NCI-H1694 (cell line): ENCODE measurements around the gene SLC16A1.
"Not testable (repeated sequence)": the region's sequence is repeated elsewhere in the genome, so short reads cannot be mapped to it uniquely, and the experiment has no call there.

Source experiments
- DNase-seq: peaks from one replicate; lab custom pipeline; 2025; lab: John Stamatoyannopoulos, UW

The SLC16A1 gene

DNA sequence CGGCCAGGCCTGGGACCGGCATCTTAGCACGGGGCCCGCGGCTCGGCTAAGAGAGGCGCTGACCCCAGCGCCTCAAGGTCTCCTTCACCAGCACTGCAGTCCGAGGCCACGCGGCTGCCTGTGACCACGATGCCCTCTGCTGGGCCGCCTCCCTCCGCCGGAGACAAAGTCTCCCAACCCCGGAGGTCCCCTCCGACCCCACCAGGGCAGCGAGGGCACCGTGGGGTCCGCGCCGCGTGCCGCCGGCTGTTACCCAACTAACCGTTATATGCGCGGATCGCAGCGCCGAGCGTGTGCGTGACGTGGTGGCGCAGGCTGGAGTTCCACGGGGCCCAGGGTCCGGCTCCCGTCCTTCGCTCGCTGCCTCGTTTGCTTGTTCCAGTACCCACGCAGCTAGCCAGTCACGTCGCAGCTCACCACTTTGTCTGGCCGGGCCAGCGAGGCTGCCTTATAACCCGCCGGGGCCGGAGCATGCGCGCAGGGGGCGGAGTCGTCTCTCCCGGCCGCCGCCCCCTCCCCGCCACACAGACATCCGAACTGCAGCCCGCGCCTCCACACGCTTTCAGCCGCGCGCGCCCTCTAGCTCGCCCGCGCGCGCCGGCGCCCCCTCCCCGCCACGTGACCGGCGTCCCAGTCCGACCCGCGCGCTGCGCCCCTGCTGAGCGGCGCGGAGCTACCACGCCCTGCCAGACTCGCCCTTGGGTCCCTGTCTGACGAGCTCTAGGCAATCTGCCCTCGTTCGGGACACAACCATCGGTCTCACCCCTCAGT lies at the start of gene SLC16A1:
SLC16A1 (minus strand) TSS at position 424 of the 771 bp plus-strand sequence. CDS start 26,888 bp downstream, outside the sequence.
- DNase-seq = peak; percentile 85

- DNase-seq = no peak
These were observed 48.0 kb upstream of the SLC16A1 start for GRCh38 chr1:113003751-113004690.

- DNase-seq = no peak
These were observed 46.3 kb upstream of the SLC16A1 start for GRCh38 chr1:113002297-113002696.

DNA sequence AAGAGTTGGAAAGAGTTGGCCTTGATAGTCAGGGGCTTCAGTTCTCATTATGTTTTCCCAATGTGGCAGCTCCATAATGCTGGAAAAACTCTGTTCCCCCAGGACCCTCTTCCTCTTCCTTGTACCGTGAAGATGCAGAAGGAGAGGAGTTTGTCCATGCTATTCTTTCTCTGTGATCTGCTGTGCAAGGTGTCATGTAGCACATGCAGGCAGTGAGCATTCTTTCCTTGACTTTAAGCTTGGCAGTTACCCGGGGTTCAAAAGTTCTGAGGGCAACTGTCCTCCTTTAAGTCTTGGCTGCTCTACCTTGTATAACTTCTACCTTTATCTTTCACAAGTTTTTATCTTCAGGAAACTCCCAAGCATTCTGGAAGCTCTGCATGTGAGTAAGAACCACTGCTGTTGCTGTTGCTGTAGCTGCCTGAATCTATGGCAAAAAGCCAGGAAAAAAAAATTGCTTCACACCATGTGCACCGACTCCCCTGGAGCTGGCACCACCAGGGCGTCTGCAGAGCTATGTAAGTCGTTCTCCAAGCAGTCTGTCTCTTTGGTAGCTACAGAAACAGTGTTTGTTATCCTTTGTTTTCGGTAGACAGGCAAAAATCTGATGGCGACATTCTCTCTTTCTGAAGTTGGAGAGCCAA lies 42.7 kb upstream of the SLC16A1 start:
- peak; percentile 88 for DNase-seq

GRCh38 chr1:112997781-112998180 lies 41.8 kb upstream of the SLC16A1 start:
- DNase-seq = no peak

GRCh38 chr1:112995890-112996289 lies 39.9 kb upstream of the SLC16A1 start:
- no peak for DNase-seq

GRCh38 chr1:112995021-112995420 lies 39.0 kb upstream of the SLC16A1 start:
- not testable (repeated sequence) for DNase-seq

DNA sequence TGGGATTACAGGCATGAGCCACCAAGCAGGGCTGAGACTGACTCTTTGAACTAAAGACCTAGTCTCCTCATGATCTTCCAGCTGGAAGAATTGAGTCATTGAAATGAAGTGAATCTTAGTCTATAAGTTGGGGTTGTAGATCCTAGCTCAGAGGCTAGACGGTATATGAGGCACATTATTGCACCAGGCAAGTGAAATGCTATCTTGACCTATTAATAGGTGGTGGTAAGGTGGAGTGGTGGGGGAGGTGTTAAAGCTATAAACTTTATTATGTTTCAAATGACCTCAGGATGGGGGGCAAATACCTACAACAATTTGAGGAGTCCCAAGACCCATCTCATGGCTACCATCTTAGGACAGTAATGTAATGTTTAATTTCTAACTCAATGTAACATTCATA lies 36.8 kb upstream of the SLC16A1 start:
- DNase-seq = no peak

GRCh38 chr1:112991402-112992120 lies 35.6 kb upstream of the SLC16A1 start:
- DNase-seq = no peak

- no peak for DNase-seq
These were observed 34.3 kb upstream of the SLC16A1 start for GRCh38 chr1:112990271-112990670.

DNA sequence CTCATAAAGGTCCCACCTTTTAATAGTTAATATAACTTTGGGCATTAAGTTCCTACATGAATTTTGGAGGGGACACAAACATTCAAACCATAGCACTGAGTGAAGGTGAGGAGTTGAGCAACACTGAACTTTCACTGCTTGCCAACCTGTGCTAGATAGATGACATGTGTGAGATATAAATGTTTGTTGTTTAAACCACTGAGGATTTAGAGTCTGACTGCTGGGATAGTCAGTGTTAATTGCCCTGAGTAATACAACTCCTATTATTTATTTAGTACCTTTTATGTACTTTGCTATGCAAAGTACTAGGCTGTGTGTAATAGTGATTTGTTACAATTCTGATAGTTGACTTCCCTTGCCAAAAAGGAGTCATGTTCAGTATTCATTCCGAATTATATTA lies 32.4 kb upstream of the SLC16A1 start:
- DNase-seq = no peak

DNA sequence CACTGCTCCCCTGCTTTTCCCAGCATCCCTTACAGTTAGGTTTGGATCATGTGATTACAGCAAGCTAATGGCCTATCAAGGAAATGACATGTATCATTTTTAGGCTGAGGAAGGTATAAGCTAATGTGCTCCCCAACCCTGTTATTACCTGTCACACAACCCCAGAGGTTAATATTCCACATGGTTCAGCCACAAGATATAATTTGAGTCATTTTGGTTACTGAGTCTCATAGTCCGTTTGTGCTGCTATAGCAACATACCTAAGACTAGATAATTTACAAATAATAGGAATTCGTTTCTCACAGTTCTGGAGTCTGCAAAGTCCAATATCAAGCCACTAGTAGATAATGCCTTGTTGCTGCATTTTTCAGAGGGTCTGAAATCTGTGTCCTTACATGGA lies 29.1 kb upstream of the SLC16A1 start:
- DNase-seq = no peak

DNA sequence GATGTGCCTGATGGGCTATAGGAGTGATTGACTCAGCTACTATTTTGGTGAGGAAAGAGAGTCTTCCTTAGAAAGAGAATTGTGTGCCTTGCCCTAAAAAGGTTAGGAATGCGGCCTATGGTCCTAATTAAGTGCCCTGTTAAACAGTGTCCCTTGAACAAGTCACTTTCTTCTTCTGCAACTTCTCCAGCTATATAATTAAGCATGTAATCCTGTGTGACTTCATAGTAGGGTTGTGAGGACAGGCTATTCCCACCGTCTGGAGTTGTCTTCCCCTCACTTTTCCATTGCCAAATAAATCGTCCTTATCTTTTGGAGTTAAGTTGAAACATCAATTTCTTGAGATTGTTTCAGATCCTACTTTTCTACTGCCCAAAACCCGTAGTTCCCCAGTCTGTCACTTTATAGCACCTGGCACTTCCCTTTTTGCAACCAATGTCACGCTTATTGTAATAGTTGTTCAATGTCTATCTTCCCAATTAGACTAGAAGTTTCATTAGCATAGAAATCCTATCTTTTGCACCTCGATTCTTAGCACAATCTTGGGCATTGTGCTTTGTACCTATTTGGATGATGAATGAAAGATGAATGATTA lies 27.6 kb upstream of the SLC16A1 start:
- DNase-seq = no peak

DNA sequence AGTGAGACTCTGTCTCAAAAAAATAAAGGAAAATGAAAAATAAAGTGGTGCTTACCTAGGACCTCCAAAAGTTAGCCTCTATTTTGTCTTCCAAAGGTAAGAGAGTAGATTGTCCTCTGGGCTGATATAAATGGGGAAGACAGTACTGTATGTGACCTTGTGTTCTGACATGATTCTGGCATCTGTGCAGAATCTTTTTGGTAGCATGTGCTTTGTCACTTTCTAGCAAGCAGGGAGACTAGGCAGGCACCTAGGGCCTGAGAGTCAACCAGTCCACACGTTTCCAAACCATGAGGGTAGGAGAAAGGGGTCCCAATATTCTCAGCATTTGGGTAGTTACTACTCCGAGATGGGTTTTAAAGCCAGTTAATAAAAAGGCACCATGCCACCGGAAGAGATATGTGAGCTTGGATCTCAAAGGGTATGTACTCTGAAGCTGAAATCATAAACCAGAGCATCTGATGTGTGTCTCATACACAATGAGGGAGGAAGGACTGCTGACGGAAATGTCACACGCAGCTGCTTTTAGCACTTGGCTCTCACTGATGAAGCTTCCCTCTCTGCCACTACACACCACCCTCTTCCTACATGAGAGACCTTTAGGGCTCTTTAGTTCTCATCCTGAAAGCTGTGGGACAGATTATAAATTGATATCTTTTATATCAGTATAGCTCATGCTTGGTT lies 27.0 kb upstream of the SLC16A1 start:
- no peak for DNase-seq

GRCh38 chr1:112982328-112982727 lies 26.3 kb upstream of the SLC16A1 start:
- DNase-seq = no peak

DNA sequence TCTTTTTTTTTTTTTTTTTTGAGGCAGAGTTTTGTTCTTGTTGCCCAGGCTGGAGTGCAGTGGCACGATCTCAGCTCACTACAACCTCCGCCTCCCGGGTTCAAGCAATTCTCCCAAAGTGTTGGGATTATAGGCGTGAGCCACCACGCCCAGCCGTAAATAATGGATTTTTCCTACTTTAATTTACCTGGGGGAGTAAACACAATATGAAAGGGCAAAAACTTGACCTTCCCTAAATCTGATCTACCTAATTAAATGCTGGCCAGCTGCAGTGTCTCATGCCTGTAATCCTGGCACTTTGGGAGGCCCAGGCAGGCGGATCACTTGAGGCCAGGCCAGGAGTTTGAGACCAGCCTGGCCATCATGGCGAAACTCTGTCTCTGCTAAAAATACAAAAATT lies 25.8 kb upstream of the SLC16A1 start:
- DNase-seq = not testable (repeated sequence)

- no peak for DNase-seq
These were observed 25.4 kb upstream of the SLC16A1 start for GRCh38 chr1:112981426-112981825.

GRCh38 chr1:112975336-112975735 lies 19.3 kb upstream of the SLC16A1 start:
- DNase-seq = no peak

GRCh38 chr1:112974646-112975045 lies 18.6 kb upstream of the SLC16A1 start:
- no peak for DNase-seq

DNA sequence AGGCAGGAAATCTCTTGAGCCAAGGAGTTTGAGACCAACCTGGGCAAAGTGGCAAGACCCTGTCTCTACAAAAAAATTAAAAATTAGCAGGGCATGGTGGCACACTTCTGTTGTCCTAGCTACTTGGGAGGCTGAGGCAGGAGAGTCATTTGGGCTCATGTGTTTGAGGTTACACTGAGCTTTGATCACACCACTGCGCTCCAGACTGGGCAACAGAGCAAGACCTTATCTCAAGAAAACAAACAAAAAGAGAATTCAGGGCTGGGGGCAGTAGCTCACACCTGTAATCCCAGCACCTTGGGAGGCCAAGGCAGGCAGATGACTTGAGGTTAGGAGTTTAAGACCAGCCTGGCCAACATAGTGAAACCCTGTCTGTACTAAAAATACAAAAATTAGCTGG lies 17.8 kb upstream of the SLC16A1 start:
- DNase-seq = no peak

DNA sequence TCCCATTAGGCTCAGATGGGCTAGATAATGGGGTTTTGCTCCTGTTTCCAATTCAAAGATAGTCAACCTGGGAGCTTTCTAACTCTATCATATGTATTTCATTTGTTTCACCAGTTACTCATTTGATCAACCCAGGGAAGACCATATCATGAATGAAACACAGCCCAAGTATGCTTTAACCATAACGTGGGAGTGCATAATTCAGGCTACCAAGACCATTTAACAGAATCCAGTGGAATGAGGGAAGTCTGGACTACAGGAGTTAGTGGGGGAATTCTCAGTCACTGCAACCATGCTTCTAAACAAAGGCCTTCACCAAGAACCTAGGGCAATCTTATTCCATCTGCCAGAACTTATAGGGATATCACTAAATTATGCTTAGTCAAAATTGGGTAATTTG lies 15.0 kb upstream of the SLC16A1 start:
- no peak for DNase-seq
